MCF 10A (cell line): ENCODE measurements around the gene PLEKHD1. TPM values are rescaled to one million over a fixed set of nuclear protein-coding genes. Genes with fewer than 3 reads are reported as not detected.

Source experiments
- BruUV-seq: library from RNA; stranded (reverse); fragments of 400-500 nt; replicated peaks from 2 replicates; lab custom pipeline; 2021; lab: Mats Ljungman, UMichigan
- CTCF ChIA-PET: fragments of 300-600 bp; sonication (Branson Sonifier 250); formaldehyde crosslinking; extraction: SDS; loops from one replicate; lab custom pipeline; 2021; ENCODE audit warnings: antibody characterized with exemption, inconsistent platforms; lab: Yijun Ruan, JAX
- POLR2A ChIA-PET: fragments of 300-600, 350-650 bp; sonication (Branson Sonifier 250); formaldehyde crosslinking; extraction: SDS; loops from one replicate; lab custom pipeline; 2020; ENCODE audit warnings: antibody characterized with exemption, inconsistent platforms; lab: Yijun Ruan, JAX
- DNase-seq: peaks from one replicate; pipeline ENCODE4 v3.0.0-alpha.2; 2018; ENCODE audit not compliant: unreplicated experiment
- H3K27ac Mint-ChIP-seq: one replicate; pipeline ENCODE4 v1.8.0; 2022; ENCODE audit warnings: mild to moderate bottlenecking, low read depth, mixed read lengths; ENCODE audit not compliant: unreplicated experiment
- H3K27me3 Mint-ChIP-seq: one replicate; pipeline ENCODE4 v1.8.0; 2022; ENCODE audit warnings: mixed read lengths; ENCODE audit not compliant: insufficient read depth, unreplicated experiment
- H3K36me3 Mint-ChIP-seq: one replicate; pipeline ENCODE4 v1.8.0; 2022; ENCODE audit warnings: mild to moderate bottlenecking, moderate library complexity, mixed read lengths; ENCODE audit not compliant: insufficient read depth, unreplicated experiment
- H3K4me1 Mint-ChIP-seq: one replicate; pipeline ENCODE4 v1.8.0; 2022; ENCODE audit warnings: mixed read lengths; ENCODE audit not compliant: insufficient read depth, unreplicated experiment
- H3K4me3 Mint-ChIP-seq: one replicate; pipeline ENCODE4 v1.8.0; 2022; ENCODE audit warnings: mild to moderate bottlenecking, moderate library complexity, mixed read lengths; ENCODE audit not compliant: unreplicated experiment
- H3K9me3 Mint-ChIP-seq: one replicate; pipeline ENCODE4 v1.8.0; 2022; ENCODE audit warnings: mixed read lengths; ENCODE audit not compliant: unreplicated experiment
- intact Hi-C: fragments of 100-400 bp; cut with micrococcal nuclease; formaldehyde crosslinking; loops from 2 replicates; pipeline ENCODE4 v1.14.1; 2022
- total RNA-seq: library from RNA; stranded (reverse); gene quantifications from 2 replicates; pipeline ENCODE4 v1.2.3, GENCODE V29; 2022
- TF ChIP-seq, protein P1 (sequence below): fragments of 200-600 bp; IDR thresholded peaks from one replicate; pipeline ENCODE4 v1.8.0; 2022; ENCODE audit warnings: antibody characterized with exemption, mild to moderate bottlenecking; ENCODE audit not compliant: unreplicated experiment

The PLEKHD1 gene
- total RNA-seq, 1 experiment from 2014 or later, result not detected

DNA sequence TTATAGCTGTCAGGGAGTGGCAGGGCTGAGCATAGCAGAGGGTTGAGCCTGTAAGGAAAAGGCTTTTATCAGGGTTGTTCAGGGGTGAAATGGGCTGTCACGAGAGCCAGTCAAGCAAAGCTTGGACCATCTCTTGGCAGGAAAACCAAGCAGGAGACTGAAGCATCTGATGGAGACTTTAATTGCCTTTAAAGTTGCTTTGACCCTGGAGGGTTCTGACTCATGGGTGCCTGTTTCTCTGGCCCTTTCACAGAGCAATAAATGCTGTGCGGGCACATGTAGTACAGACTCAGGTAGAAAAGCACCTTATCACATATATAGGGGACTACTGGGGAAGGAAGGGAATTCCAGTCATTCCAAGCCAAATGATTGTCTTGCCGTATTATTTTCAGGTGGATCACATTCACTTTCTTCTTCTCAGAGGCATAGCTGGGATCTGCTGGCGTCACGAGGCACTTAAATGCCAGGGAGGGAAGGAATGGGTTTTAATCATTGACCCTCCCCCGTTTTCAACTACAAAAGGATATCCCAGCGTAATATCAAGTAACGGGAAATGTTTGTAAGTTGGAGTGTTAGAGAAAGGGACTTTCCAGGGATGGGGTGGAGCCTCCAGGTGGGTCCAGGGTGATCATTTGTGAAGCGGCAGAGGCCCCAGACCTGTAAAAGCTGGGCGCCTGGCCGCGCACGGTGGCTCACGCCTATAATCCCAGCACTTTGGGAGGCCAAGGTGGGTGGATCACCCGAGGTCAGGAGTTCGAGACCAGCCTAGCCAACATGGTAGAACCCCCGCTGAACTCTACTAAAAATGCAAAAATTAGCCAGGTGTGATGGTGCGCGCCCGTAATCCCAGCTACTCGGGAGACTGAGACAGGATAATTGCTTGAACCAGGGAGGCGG lies 34.9 kb downstream of the PLEKHD1 start:
- TF ChIP-seq, protein P1, sequence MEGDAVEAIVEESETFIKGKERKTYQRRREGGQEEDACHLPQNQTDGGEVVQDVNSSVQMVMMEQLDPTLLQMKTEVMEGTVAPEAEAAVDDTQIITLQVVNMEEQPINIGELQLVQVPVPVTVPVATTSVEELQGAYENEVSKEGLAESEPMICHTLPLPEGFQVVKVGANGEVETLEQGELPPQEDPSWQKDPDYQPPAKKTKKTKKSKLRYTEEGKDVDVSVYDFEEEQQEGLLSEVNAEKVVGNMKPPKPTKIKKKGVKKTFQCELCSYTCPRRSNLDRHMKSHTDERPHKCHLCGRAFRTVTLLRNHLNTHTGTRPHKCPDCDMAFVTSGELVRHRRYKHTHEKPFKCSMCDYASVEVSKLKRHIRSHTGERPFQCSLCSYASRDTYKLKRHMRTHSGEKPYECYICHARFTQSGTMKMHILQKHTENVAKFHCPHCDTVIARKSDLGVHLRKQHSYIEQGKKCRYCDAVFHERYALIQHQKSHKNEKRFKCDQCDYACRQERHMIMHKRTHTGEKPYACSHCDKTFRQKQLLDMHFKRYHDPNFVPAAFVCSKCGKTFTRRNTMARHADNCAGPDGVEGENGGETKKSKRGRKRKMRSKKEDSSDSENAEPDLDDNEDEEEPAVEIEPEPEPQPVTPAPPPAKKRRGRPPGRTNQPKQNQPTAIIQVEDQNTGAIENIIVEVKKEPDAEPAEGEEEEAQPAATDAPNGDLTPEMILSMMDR, result no peak
- Mint-ChIP-seq H3K27me3 (peaks cover 46% of the 10 kb centered on the region), H3K27ac (no peak overlapping the region), H3K4me1 (no peaks in the 10 kb centered on the region), H3K36me3 (no peaks in the 10 kb centered on the region), H3K9me3 (peaks cover 7% of the 10 kb centered on the region), H3K4me3 (no peak overlapping the region)
- CTCF ChIA-PET, result interaction anchor here (1.3 to 1.4 kb wide), 2 partner anchors 16 to 56 kb away, joined by 3 to 6 read pairs; no protein-coding TSS in a partner anchor
- intact Hi-C loops, result no loop called here
- no TSS peak for BruUV-seq
- POLR2A ChIA-PET, result no interaction called here
- no peak for DNase-seq

- no TSS peak for BruUV-seq
- POLR2A ChIA-PET, result no interaction called here
Measured at GRCh38 chr14:69522026-69522425, 37.5 kb downstream of the PLEKHD1 start.

DNA sequence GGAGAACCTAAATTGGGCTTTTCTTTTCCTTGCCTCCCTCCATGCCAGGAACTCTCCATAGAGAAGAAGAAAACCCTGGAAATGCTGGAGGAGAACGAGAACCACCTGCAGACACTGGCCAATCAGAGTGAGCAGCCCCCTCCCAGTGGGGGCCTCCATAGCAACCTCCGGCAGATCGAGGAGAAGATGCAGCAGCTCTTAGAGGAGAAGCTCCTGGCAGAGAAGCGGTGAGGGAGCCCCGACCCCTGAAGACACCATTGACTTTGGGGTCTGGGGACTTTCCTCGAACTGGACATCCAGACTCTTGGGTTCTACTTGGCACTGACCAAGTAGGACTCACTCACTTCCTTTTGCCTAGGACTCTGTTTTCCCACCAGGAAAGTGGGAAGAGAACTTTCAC lies 41.4 kb downstream of the PLEKHD1 start:
- H3K4me1 Mint-ChIP-seq, result no peaks in the 10 kb centered on the region
- H3K27ac Mint-ChIP-seq, result no peak overlapping the region
- H3K36me3 Mint-ChIP-seq, result no peaks in the 10 kb centered on the region
- no peak overlapping the region for H3K4me3 Mint-ChIP-seq
- intact Hi-C loops, result no loop called here
- DNase-seq, result no peak
- no peaks in the 10 kb centered on the region for H3K9me3 Mint-ChIP-seq
- peaks cover 20% of the 10 kb centered on the region for H3K27me3 Mint-ChIP-seq
- CTCF ChIA-PET, result interaction anchor here (1.6 kb wide), 1 partner anchor 49 kb away, joined by 4 read pairs; no protein-coding TSS in a partner anchor
- TF ChIP-seq, protein P1, result no peak
- POLR2A ChIA-PET, result no interaction called here
- BruUV-seq, result no TSS peak

More at GRCh38 chr14:69522026-69522425, 37.5 kb downstream of the PLEKHD1 start:
- H3K27me3 Mint-ChIP-seq, result peaks cover 43% of the 10 kb centered on the region
- H3K9me3 Mint-ChIP-seq, result no peaks in the 10 kb centered on the region
- TF ChIP-seq, protein P1, result no peak
- no peak overlapping the region for H3K4me3 Mint-ChIP-seq
- no peak for DNase-seq
- no peaks in the 10 kb centered on the region for H3K36me3 Mint-ChIP-seq
- intact Hi-C loops, result no loop called here
- no peak overlapping the region for H3K27ac Mint-ChIP-seq
- H3K4me1 Mint-ChIP-seq, result no peaks in the 10 kb centered on the region
- CTCF ChIA-PET, result no interaction called here

DNA sequence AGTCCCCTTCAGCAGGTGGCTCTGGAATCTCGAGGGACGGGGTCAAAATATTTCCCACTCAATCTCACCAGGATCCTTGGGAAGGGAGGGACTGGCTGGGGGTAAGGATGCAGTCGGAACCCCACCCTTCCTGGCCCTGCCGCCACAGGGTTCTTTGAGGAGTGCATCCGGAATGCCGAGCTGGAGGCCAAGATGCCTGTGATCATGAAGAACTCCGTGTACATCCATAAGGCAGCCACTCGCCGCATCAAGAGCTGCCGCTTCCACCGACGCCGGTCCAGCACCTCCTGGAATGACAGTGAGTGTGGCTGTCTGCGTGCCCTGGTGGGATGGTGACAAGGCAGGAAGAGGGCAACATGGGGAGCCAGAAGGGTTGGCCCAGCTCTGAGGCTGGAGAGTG lies 43.1 kb downstream of the PLEKHD1 start:
- H3K4me3 Mint-ChIP-seq, result no peak overlapping the region
- CTCF ChIA-PET, result interaction anchor here (0.6 to 2.0 kb wide), 6 partner anchors 11 to 217 kb away, joined by 3 to 9 read pairs (median 3); partner anchors contain the start of gene CCDC177
- intact Hi-C loops, result no loop called here
- BruUV-seq, result no TSS peak
- H3K9me3 Mint-ChIP-seq, result no peaks in the 10 kb centered on the region
- H3K27ac Mint-ChIP-seq, result no peak overlapping the region
- DNase-seq, result no peak
- H3K27me3 Mint-ChIP-seq, result peaks cover 20% of the 10 kb centered on the region
- TF ChIP-seq, protein P1, result no peak
- H3K36me3 Mint-ChIP-seq, result no peaks in the 10 kb centered on the region
- no peaks in the 10 kb centered on the region for H3K4me1 Mint-ChIP-seq
- POLR2A ChIA-PET, result interaction anchor here (0.6 kb wide), 1 partner anchor 130 kb away, joined by 3 read pairs; no protein-coding TSS in a partner anchor
